ENCODE data around the gene TSSK1B. TPM values are rescaled to one million over a fixed set of nuclear protein-coding genes. Genes with fewer than 3 reads are reported as not detected.

The TSSK1B gene
- total RNA-seq, 1 experiment from 2014 or later = 0.17 TPM

DNA sequence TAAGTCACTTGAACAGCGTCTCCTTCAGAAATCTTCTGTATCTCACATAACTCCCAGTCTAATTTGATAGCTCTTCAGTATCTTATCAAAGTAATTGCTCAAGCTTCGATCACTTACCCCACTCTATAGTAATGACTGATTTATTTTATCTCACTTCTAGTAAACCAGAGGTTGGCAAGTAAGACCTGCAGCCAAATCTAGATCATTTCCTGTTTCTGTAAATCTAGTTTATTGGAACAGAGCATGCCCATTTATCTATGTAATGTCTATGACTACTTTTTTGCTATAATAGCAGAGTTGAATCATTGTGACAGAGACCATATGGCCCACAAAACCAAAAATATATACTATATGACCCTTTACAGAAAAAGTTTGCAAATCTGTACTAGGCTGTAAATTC, 40.1 kb downstream of the TSSK1B start:
- H3K36me3 Mint-ChIP-seq (ENCODE audit: insufficient read depth in 1 of 3, low read depth in 3 of 3) = no peaks in the 10 kb centered on the region
- no peak overlapping the region for H3K4me3 Mint-ChIP-seq
- H2AK5ac ChIP-seq (ENCODE audit: insufficient read length, low read length) = no peak overlapping the region
- no peak overlapping the region for H3K56ac ChIP-seq (ENCODE audit: insufficient read length, low read depth, low read length)
- H3K14ac ChIP-seq (ENCODE audit: insufficient read depth, low read length) = no peak overlapping the region
- no peak overlapping the region for H2BK120ac ChIP-seq (ENCODE audit: low read depth, low read length, poor library complexity, severe bottlenecking)
- H3K27ac Mint-ChIP-seq = no peak overlapping the region
- H4K8ac ChIP-seq (replicated peaks; ENCODE audit: insufficient read length, low read depth, low read length) = no peak overlapping the region
- H4K91ac ChIP-seq (ENCODE audit: insufficient read length, low read depth, low read length) = no peak overlapping the region
- no peak overlapping the region for H4K5ac ChIP-seq (ENCODE audit: insufficient read length, low read depth, low read length)
- no peaks in the 10 kb centered on the region for H3K79me2 ChIP-seq (ENCODE audit: insufficient read depth, low read length)
- no peak overlapping the region for H2BK20ac ChIP-seq (ENCODE audit: low read depth, low read length, poor library complexity, severe bottlenecking)
- H3K27me3 ChIP-seq (ENCODE audit: insufficient read depth, low read length) = no peaks in the 10 kb centered on the region
- no peak overlapping the region for H3K9ac ChIP-seq (ENCODE audit: extremely low read depth, insufficient read length, low read length)
- H3K4ac ChIP-seq (ENCODE audit: low read depth, low read length) = no peak overlapping the region
- H3K4me2 ChIP-seq (ENCODE audit: insufficient read depth, insufficient read length, low read length) = no peak overlapping the region
- TF ChIP-seq, protein P1, sequence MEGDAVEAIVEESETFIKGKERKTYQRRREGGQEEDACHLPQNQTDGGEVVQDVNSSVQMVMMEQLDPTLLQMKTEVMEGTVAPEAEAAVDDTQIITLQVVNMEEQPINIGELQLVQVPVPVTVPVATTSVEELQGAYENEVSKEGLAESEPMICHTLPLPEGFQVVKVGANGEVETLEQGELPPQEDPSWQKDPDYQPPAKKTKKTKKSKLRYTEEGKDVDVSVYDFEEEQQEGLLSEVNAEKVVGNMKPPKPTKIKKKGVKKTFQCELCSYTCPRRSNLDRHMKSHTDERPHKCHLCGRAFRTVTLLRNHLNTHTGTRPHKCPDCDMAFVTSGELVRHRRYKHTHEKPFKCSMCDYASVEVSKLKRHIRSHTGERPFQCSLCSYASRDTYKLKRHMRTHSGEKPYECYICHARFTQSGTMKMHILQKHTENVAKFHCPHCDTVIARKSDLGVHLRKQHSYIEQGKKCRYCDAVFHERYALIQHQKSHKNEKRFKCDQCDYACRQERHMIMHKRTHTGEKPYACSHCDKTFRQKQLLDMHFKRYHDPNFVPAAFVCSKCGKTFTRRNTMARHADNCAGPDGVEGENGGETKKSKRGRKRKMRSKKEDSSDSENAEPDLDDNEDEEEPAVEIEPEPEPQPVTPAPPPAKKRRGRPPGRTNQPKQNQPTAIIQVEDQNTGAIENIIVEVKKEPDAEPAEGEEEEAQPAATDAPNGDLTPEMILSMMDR (conservative IDR thresholded peaks at IDR 0.05) = no peak
- no peaks in the 10 kb centered on the region for H3K9me3 Mint-ChIP-seq
- WGBS (ENCODE audit: extremely low coverage, insufficient read length, low lambda C conversion rate) = no CpG with 5 or more reads among the region's 2 CpGs
- H2BK15ac ChIP-seq (ENCODE audit: low read depth, low read length) = no peak overlapping the region
- no peaks in the 10 kb centered on the region for H3K23me2 ChIP-seq (ENCODE audit: insufficient read length, low read depth, low read length, poor library complexity, severe bottlenecking)
- DNase-seq = no peak
- H3K9me3 ChIP-seq (ENCODE audit: control insufficient read depth, low read depth, low read length) = no peaks in the 10 kb centered on the region
- no peaks in the 10 kb centered on the region for H3K4me1 ChIP-seq (ENCODE audit: insufficient read depth, low read length)
- H3K79me1 ChIP-seq (ENCODE audit: insufficient read depth, low read depth, low read length, poor library complexity, severe bottlenecking) = no peaks in the 10 kb centered on the region
- no peak overlapping the region for H3T11ph ChIP-seq (ENCODE audit: low read length)
- no peak overlapping the region for H2BK12ac ChIP-seq (ENCODE audit: insufficient read length, low read depth, low read length)
- no peak overlapping the region for H3K27ac ChIP-seq (ENCODE audit: insufficient read length, low read depth, low read length)
- no peaks in the 10 kb centered on the region for H3K4me1 Mint-ChIP-seq
- H3K18ac ChIP-seq (ENCODE audit: insufficient read length, low read depth, low read length) = no peak overlapping the region
- no peaks in the 10 kb centered on the region for H4K20me1 ChIP-seq (ENCODE audit: control insufficient read depth, insufficient read depth, insufficient read length)
- H2BK5ac ChIP-seq (ENCODE audit: insufficient read length, low read length) = no peak overlapping the region
- no peaks in the 10 kb centered on the region; the same call in 1 of the 2 replicates for H3K27me3 Mint-ChIP-seq (ENCODE audit: low read depth)
- H2AFZ ChIP-seq (ENCODE audit: low read length) = no peak overlapping the region
- no peak overlapping the region for H3K23ac ChIP-seq (ENCODE audit: insufficient read length, low read depth, low read length)

All from H9 (cell line).